MM.1S (cell line): ENCODE results near the gene HYAL1.

Experiments
- DNase-seq: peaks from one replicate; pipeline ENCODE4 v3.0.0-alpha.2; 2015
- H2AFZ ChIP-seq: fragments of 300-600 bp; sonication (generic); 2 replicates; pipeline ENCODE4 v1.6.0; 2016; ENCODE audit warnings: antibody characterized with exemption, low read length
- H3F3A ChIP-seq: fragments of 300-600 bp; sonication (generic); 2 replicates; pipeline ENCODE4 v1.6.1; 2016; ENCODE audit warnings: mild to moderate bottlenecking, antibody characterized with exemption, low read length, moderate library complexity, mixed read lengths; ENCODE audit not compliant: insufficient read depth
- H3K27ac ChIP-seq: fragments of 300-600 bp; sonication (generic); 2 replicates; pipeline ENCODE4 v1.5.1; 2016; ENCODE audit warnings: mild to moderate bottlenecking, low read length
- H3K27me3 ChIP-seq: fragments of 300-600 bp; sonication (generic); replicated peaks from 2 replicates; pipeline ENCODE4 v1.6.0; 2016; ENCODE audit warnings: low read length; ENCODE audit not compliant: insufficient read depth
- H3K36me3 ChIP-seq: fragments of 300-600 bp; sonication (generic); replicated peaks from 2 replicates; pipeline ENCODE4 v1.6.1; 2016; ENCODE audit warnings: mild to moderate bottlenecking, low read length, mixed read lengths; ENCODE audit not compliant: insufficient read depth
- H3K4me1 ChIP-seq: fragments of 300-600 bp; sonication (generic); 2 replicates; pipeline ENCODE4 v1.6.1; 2016; ENCODE audit warnings: low read length, mixed read lengths
- H3K4me2 ChIP-seq: fragments of 300-600 bp; sonication (generic); 2 replicates; pipeline ENCODE4 v1.6.0; 2016; ENCODE audit warnings: low read depth, low read length
- H3K4me3 ChIP-seq: fragments of 300-600 bp; sonication (generic); 2 replicates; pipeline ENCODE4 v1.5.1; 2016; ENCODE audit warnings: low read length, mixed read lengths
- H3K79me2 ChIP-seq: fragments of 300-600 bp; sonication (generic); 2 replicates; pipeline ENCODE4 v1.6.1; 2016; ENCODE audit warnings: mixed run types, low read length, mixed read lengths
- H3K9ac ChIP-seq: fragments of 300-600 bp; sonication (generic); 2 replicates; pipeline ENCODE4 v1.6.1; 2016; ENCODE audit warnings: low read length, mixed read lengths
- H3K9me2 ChIP-seq: fragments of 300-600 bp; sonication (generic); replicated peaks from 2 replicates; pipeline ENCODE4 v1.6.1; 2016; ENCODE audit warnings: mild to moderate bottlenecking, low read length, mixed read lengths; ENCODE audit not compliant: insufficient read depth
- H3K9me3 ChIP-seq: fragments of 300-600 bp; sonication (generic); replicated peaks from 2 replicates; pipeline ENCODE4 v1.6.1; 2016; ENCODE audit warnings: mild to moderate bottlenecking, low read length, mixed read lengths; ENCODE audit not compliant: insufficient read depth
- H4K20me1 ChIP-seq: fragments of 300-600 bp; sonication (generic); 2 replicates; pipeline ENCODE4 v1.6.1; 2016; ENCODE audit warnings: mild to moderate bottlenecking, low read length, moderate library complexity, mixed read lengths; ENCODE audit not compliant: insufficient read depth
- CTCF ChIP-seq: fragments of 300-600 bp; sonication (generic); IDR thresholded peaks from 2 replicates; pipeline ENCODE4 v1.5.1; 2016; ENCODE audit warnings: antibody characterized with exemption, low read length, mixed read lengths
- EZH2 ChIP-seq: fragments of 300-600 bp; sonication (generic); optimal IDR thresholded peaks from 2 replicates; pipeline ENCODE3; 2017; ENCODE audit warnings: low read depth, mild to moderate bottlenecking, antibody characterized with exemption, low read length, mixed read lengths
- EZH2phosphoT487 ChIP-seq: fragments of 300-600 bp; sonication (generic); IDR thresholded peaks from 2 replicates; pipeline ENCODE4 v1.6.1; 2018; ENCODE audit warnings: antibody characterized with exemption, low read length

Gene HYAL1

GRCh38 chr3:50260027-50260941 is 43.1 kb downstream of the HYAL1 start:
- no peaks in the 10 kb centered on the region for H3K9me2 ChIP-seq
- H3K36me3 ChIP-seq: peaks cover 8% of the 10 kb centered on the region
- H3K4me1 ChIP-seq: peaks cover 6% of the 10 kb centered on the region; the same call in 1 of the 2 replicates
- H4K20me1 ChIP-seq: no peaks in the 10 kb centered on the region
- H3K9ac ChIP-seq: peak overlapping the region; percentile 83
- 0 out of 2 replicates have a peak, but pooled peaks cover 6% of the 10 kb centered on the region for H3F3A ChIP-seq
- DNase-seq: peak; percentile 87
- H3K4me3 ChIP-seq: peak overlapping the region; percentile 76
- peak overlapping the region; percentile 93 for H2AFZ ChIP-seq
- H3K79me2 ChIP-seq: no peaks in the 10 kb centered on the region
- no peaks in the 10 kb centered on the region for H3K9me3 ChIP-seq
- H3K4me2 ChIP-seq: peak overlapping the region; percentile 99
- H3K27me3 ChIP-seq: peaks cover 2% of the 10 kb centered on the region; the same call in 1 of the 2 replicates
- TF ChIP-seq EZH2: no peak
- TF ChIP-seq CTCF: peak; percentile 91
- no peak overlapping the region for H3K27ac ChIP-seq

- no peak for DNase-seq
- no peaks in the 10 kb centered on the region for H3K27me3 ChIP-seq
- no peaks in the 10 kb centered on the region for H3K9me3 ChIP-seq
- H3K27ac ChIP-seq: no peak overlapping the region
- no peaks in the 10 kb centered on the region for H4K20me1 ChIP-seq
- H2AFZ ChIP-seq: 0 out of 2 replicates have a peak overlapping the region, but pooled peaks have one; percentile 22
- no peaks in the 10 kb centered on the region for H3K9me2 ChIP-seq
- H3K4me2 ChIP-seq: peak overlapping the region; percentile 99
- H3F3A ChIP-seq: 0 out of 2 replicates have a peak, but pooled peaks cover 6% of the 10 kb centered on the region
- H3K79me2 ChIP-seq: no peaks in the 10 kb centered on the region
- H3K36me3 ChIP-seq: peaks cover 8% of the 10 kb centered on the region
- peak overlapping the region; percentile 76; the same call in 1 of the 2 replicates for H3K4me3 ChIP-seq
- no peak for TF ChIP-seq CTCF
- TF ChIP-seq EZH2phosphoT487: no peak
- no peak for TF ChIP-seq EZH2
- peaks cover 6% of the 10 kb centered on the region; the same call in 1 of the 2 replicates for H3K4me1 ChIP-seq
- H3K9ac ChIP-seq: peak overlapping the region; percentile 7; the same call in 1 of the 2 replicates
These were observed 43.8 kb downstream of the HYAL1 start for GRCh38 chr3:50259432-50260026.

GRCh38 chr3:50258979-50259378 is 44.4 kb downstream of the HYAL1 start:
- peaks cover 6% of the 10 kb centered on the region; the same call in 1 of the 2 replicates for H3K4me1 ChIP-seq
- H3F3A ChIP-seq: 0 out of 2 replicates have a peak, but pooled peaks cover 6% of the 10 kb centered on the region
- no peak overlapping the region for H3K4me3 ChIP-seq
- DNase-seq: no peak
- H2AFZ ChIP-seq: no peak overlapping the region
- no peaks in the 10 kb centered on the region for H3K9me3 ChIP-seq
- H3K36me3 ChIP-seq: peaks cover 8% of the 10 kb centered on the region
- TF ChIP-seq CTCF (no peak), EZH2 (no peak)
- no peak overlapping the region for H3K27ac ChIP-seq
- no peak overlapping the region for H3K4me2 ChIP-seq
- H4K20me1 ChIP-seq: no peaks in the 10 kb centered on the region
- H3K9ac ChIP-seq: no peak overlapping the region
- no peaks in the 10 kb centered on the region for H3K9me2 ChIP-seq
- H3K27me3 ChIP-seq: no peaks in the 10 kb centered on the region
- no peaks in the 10 kb centered on the region for H3K79me2 ChIP-seq
